Natural killer cell (primary cell): ENCODE results near the gene ITGAL. TPM values are rescaled to one million over a fixed set of nuclear protein-coding genes. Genes with fewer than 3 reads are reported as not detected.
A peak's percentile ranks its signal among the peaks of the same experiment; 100 is the strongest.

Experiments used
- ATAC-seq, 3 donors: fragments of 150-1000 bp in 2 of 3; fragments of 200-7000 bp in 1 of 3; cut with Tn5 transposase; 1 replicate in 1 of 3; 2 replicates in 2 of 3; pipeline ENCODE4 v1.10.0; 2021; ENCODE audit warnings: mild to moderate bottlenecking in 2 of 3, moderate library complexity in 2 of 3
- DNase-seq, 2 donors: peaks; one replicate each; pipeline versions ENCODE4 v3.0.0 to v3.0.0-alpha.2; 2013 to 2021; ENCODE audit warnings: mixed read lengths in 1 of 2
- H3K27ac ChIP-seq: one replicate; pipeline ENCODE4 v1.5.1; 2013; ENCODE audit warnings: mild to moderate bottlenecking, low read length
- H3K27me3 ChIP-seq: one replicate; pipeline ENCODE4 v1.6.1; 2013; ENCODE audit warnings: low read length; ENCODE audit not compliant: control insufficient read depth, insufficient read depth
- H3K36me3 ChIP-seq: one replicate; pipeline ENCODE4 v1.6.1; 2013; ENCODE audit warnings: low read length; ENCODE audit not compliant: control insufficient read depth, insufficient read depth
- H3K4me1 ChIP-seq: one replicate; pipeline ENCODE4 v1.6.1; 2013; ENCODE audit warnings: low read length; ENCODE audit not compliant: control insufficient read depth, insufficient read depth
- H3K4me3 ChIP-seq: one replicate; pipeline ENCODE4 v1.5.1; 2013; ENCODE audit warnings: low read length
- H3K9me3 ChIP-seq: one replicate; pipeline ENCODE4 v1.6.1; 2013; ENCODE audit warnings: low read length; ENCODE audit not compliant: control insufficient read depth, insufficient read depth
- H3K27ac Mint-ChIP-seq, 2 donors: one replicate each; pipeline ENCODE4 v1.8.0; 2022; ENCODE audit warnings: mild to moderate bottlenecking in 2 of 2, mixed read lengths in 2 of 2, moderate library complexity in 1 of 2
- H3K27me3 Mint-ChIP-seq, 2 donors: one replicate each; pipeline ENCODE4 v1.8.0; 2022; ENCODE audit warnings: low read depth in 2 of 2, mixed read lengths in 2 of 2
- H3K36me3 Mint-ChIP-seq: one replicate; pipeline ENCODE4 v1.8.0; 2022; ENCODE audit warnings: mixed read lengths
- H3K4me1 Mint-ChIP-seq, 2 donors: one replicate each; pipeline ENCODE4 v1.8.0; 2022; ENCODE audit warnings: mixed read lengths in 2 of 2
- H3K4me3 Mint-ChIP-seq: one replicate; pipeline ENCODE4 v1.8.0; 2022; ENCODE audit warnings: mild to moderate bottlenecking, moderate library complexity, mixed read lengths
- H3K9me3 Mint-ChIP-seq, 2 donors: one replicate each; pipeline ENCODE4 v1.8.0; 2022; ENCODE audit warnings: mixed read lengths in 2 of 2
- CTCF ChIP-seq: fragments of 200-600 bp; IDR thresholded peaks from one replicate; pipeline ENCODE4 v1.8.0; 2022; ENCODE audit warnings: antibody characterized with exemption
- WGBS: methylation state at CpG from one replicate; pipeline ENCODE4 v1.1.7; 2013; ENCODE audit warnings: missing lambda C conversion rate; ENCODE audit not compliant: insufficient coverage; 5-methylcytosine and 5-hydroxymethylcytosine counted together
- intact Hi-C: fragments of 100-400 bp; cut with micrococcal nuclease; formaldehyde crosslinking; loops from one replicate; pipeline ENCODE4 v1.14.2; 2022
- total RNA-seq, 4 donors: library from RNA; stranded (reverse); fragments of 120-200 nt in 1 of 4; gene quantifications; one replicate each; pipeline versions ENCODE4 v1.2.3 to v1.2.4, GENCODE V29; 2013 to 2022

The ITGAL gene
- total RNA-seq, 3 donors from 2014 or later (not counting 1 experiment from before 2014, with no cell fraction given) = 1,131 to 1,260 (median 1,176) TPM

GRCh38 chr16:30429678-30430427, 42.7 kb upstream of the ITGAL start, which contains the start of gene DCTPP1:
Gene DCTPP1, minus strand, starts transcription at chr16:30430030. Its CDS starts 50 bp downstream, at chr16:30429980.
- under 1% methylated on average over 49 of the region's 49 CpGs for WGBS
- Histone ChIP-seq H3K27me3 (no peaks in the 10 kb centered on the region), H3K36me3 (peaks cover 2% of the 10 kb centered on the region), H3K27ac (peak within 1 kb of the TSS; percentile 70), H3K9me3 (no peaks in the 10 kb centered on the region), H3K4me1 (peaks cover 21% of the 10 kb centered on the region), H3K4me3 (peak within 1 kb of the TSS; percentile 67)
- Mint-ChIP-seq H3K4me1 (peaks cover 0 to 6% of the 10 kb centered on the region in 2 donors), H3K4me3 (peak within 1 kb of the TSS; percentile 21), H3K27ac (no peak within 1 kb of the TSS), H3K27me3 (no peaks in the 10 kb centered on the region), H3K36me3 (no peaks in the 10 kb centered on the region), H3K9me3 (no peaks in the 10 kb centered on the region)
- ATAC-seq (peak; percentile 94 to 99 (median 95)), DNase-seq (peak; percentile 92 to 99)
- TF ChIP-seq CTCF = peak; percentile 71
- intact Hi-C loops = loop anchor here (1.0 to 10.0 kb wide), 6 partner anchors 15 to 204 kb away; partner anchors contain the start of genes ITGAL, SEPHS2, TBC1D10B and ZNF747

- TF ChIP-seq CTCF = peak; percentile 33
- Histone ChIP-seq H3K4me3 (peak overlapping the region; percentile 67), H3K27ac (peak overlapping the region; percentile 70), H3K27me3 (no peaks in the 10 kb centered on the region), H3K36me3 (peaks cover 2% of the 10 kb centered on the region), H3K9me3 (no peaks in the 10 kb centered on the region), H3K4me1 (peaks cover 21% of the 10 kb centered on the region)
- no peaks in the 10 kb centered on the region for H3K36me3 Mint-ChIP-seq
- no peak overlapping the region for H3K4me3 Mint-ChIP-seq
- H3K4me1 Mint-ChIP-seq = peaks cover 0 to 6% of the 10 kb centered on the region in 2 donors
- H3K9me3 Mint-ChIP-seq = no peaks in the 10 kb centered on the region
- 57% methylated on average over 19 of the region's 19 CpGs for WGBS
- ATAC-seq = peak; percentile 1 to 5 (median 4)
- intact Hi-C loops = loop anchor here (1.0 to 10.0 kb wide), 6 partner anchors 15 to 204 kb away; partner anchors contain the start of genes ITGAL, SEPHS2, TBC1D10B and ZNF747
- no peak for DNase-seq
- no peaks in the 10 kb centered on the region for H3K27me3 Mint-ChIP-seq
- no peak overlapping the region for H3K27ac Mint-ChIP-seq
Measured at GRCh38 chr16:30430428-30430970, 42.0 kb upstream of the ITGAL start.

GRCh38 chr16:30434852-30435251, 37.7 kb upstream of the ITGAL start:
- Mint-ChIP-seq H3K36me3 (no peaks in the 10 kb centered on the region), H3K9me3 (no peaks in the 10 kb centered on the region), H3K27me3 (no peaks in the 10 kb centered on the region), H3K27ac (no peak overlapping the region), H3K4me3 (no peak overlapping the region), H3K4me1 (no peaks in the 10 kb centered on the region)
- WGBS = 75% methylated on average over 4 of the region's 4 CpGs
- Histone ChIP-seq H3K4me3 (no peak overlapping the region), H3K4me1 (peaks cover 8% of the 10 kb centered on the region), H3K27me3 (no peaks in the 10 kb centered on the region), H3K9me3 (no peaks in the 10 kb centered on the region), H3K36me3 (no peaks in the 10 kb centered on the region), H3K27ac (no peak overlapping the region)
- TF ChIP-seq CTCF = no peak
- ATAC-seq (no peak), DNase-seq (no peak)
- intact Hi-C loops = loop anchor here (10.0 kb wide), 1 partner anchor 100 kb away; the partner anchor contains the start of gene ZNF747
